ENCODE data around the gene RARRES2.

- no peak for TF ChIP-seq CTCF (IDR thresholded peaks at IDR 0.05; ENCODE audit: insufficient read depth, low read length, poor library complexity, severe bottlenecking)
- TF ChIP-seq EZH2phosphoT487 (conservative IDR thresholded peaks at IDR 0.05; ENCODE audit: low read length), result no peak
Measured at GRCh38 chr7:150389532-150389816, 48.0 kb upstream of the RARRES2 start.

Measured in SU-DHL-6 (cell line).